Mesothelial cell of epicardium (in vitro differentiated cells): ENCODE results near the gene RBM10. TPM values are rescaled to one million over a fixed set of nuclear protein-coding genes. Genes with fewer than 3 reads are reported as not detected.
A peak's percentile ranks its signal among the peaks of the same experiment; 100 is the strongest.

Experiments
- DNase-seq, 2 experiments: peaks; one replicate each; pipeline ENCODE4 v3.0.0; 2021; ENCODE audit warnings: low spot score in 2 of 2; ENCODE audit not compliant: unreplicated experiment in 2 of 2
- H3K27ac Mint-ChIP-seq: 2 replicates; pipeline ENCODE4 v1.8.0; 2021; ENCODE audit warnings: mixed read lengths
- H3K27me3 Mint-ChIP-seq: 2 replicates; pipeline ENCODE4 v1.8.0; 2021; ENCODE audit warnings: low read depth, mixed read lengths
- H3K36me3 Mint-ChIP-seq: 2 replicates; pipeline ENCODE4 v1.8.0; 2021; ENCODE audit warnings: mixed read lengths
- H3K4me1 Mint-ChIP-seq: 2 replicates; pipeline ENCODE4 v1.8.0; 2021; ENCODE audit warnings: mixed read lengths
- H3K4me3 Mint-ChIP-seq: 2 replicates; pipeline ENCODE4 v1.8.0; 2021; ENCODE audit warnings: mild to moderate bottlenecking, moderate library complexity, mixed read lengths
- H3K9me3 Mint-ChIP-seq: 2 replicates; pipeline ENCODE4 v1.8.0; 2021; ENCODE audit warnings: mixed read lengths
- CTCF ChIP-seq: fragments of 200-600 bp; sonication (generic); IDR thresholded peaks from one replicate; pipeline ENCODE4 v1.5.0; 2021; ENCODE audit warnings: antibody characterized with exemption; ENCODE audit not compliant: unreplicated experiment
- total RNA-seq: library from RNA; stranded (reverse); gene quantifications from 3 replicates; pipeline ENCODE4 v1.2.1, GENCODE V29; 2021

Gene RBM10
- total RNA-seq, 1 donor from 2014 or later = 58.7 TPM

- H3K4me1 Mint-ChIP-seq = peaks cover 53% of the 10 kb centered on the region
- no peaks in the 10 kb centered on the region for H3K9me3 Mint-ChIP-seq
- DNase-seq = no peak
- peak overlapping the region; percentile 100 for H3K27ac Mint-ChIP-seq
- no peaks in the 10 kb centered on the region for H3K27me3 Mint-ChIP-seq
- peaks cover 48% of the 10 kb centered on the region for H3K36me3 Mint-ChIP-seq
- H3K4me3 Mint-ChIP-seq = peak overlapping the region; percentile 20
- TF ChIP-seq CTCF = no peak
Measured at GRCh38 chrX:47198026-47198686, 53.1 kb downstream of the RBM10 start.

GRCh38 chrX:47198687-47199080 is 53.7 kb downstream of the RBM10 start:
- peak overlapping the region; percentile 56 for H3K27ac Mint-ChIP-seq
- TF ChIP-seq CTCF = no peak
- H3K4me3 Mint-ChIP-seq = peak overlapping the region; percentile 20
- peaks cover 51% of the 10 kb centered on the region for H3K36me3 Mint-ChIP-seq
- H3K27me3 Mint-ChIP-seq = no peaks in the 10 kb centered on the region
- no peak for DNase-seq
- H3K9me3 Mint-ChIP-seq = no peaks in the 10 kb centered on the region
- peaks cover 49% of the 10 kb centered on the region for H3K4me1 Mint-ChIP-seq

- Mint-ChIP-seq H3K36me3 (peaks cover 54% of the 10 kb centered on the region), H3K27me3 (no peaks in the 10 kb centered on the region), H3K27ac (no peak overlapping the region), H3K4me1 (peaks cover 46% of the 10 kb centered on the region), H3K4me3 (no peak overlapping the region), H3K9me3 (no peaks in the 10 kb centered on the region)
- TF ChIP-seq CTCF = no peak
- no peak for DNase-seq
Measured at GRCh38 chrX:47199286-47199685, 54.3 kb downstream of the RBM10 start.

GRCh38 chrX:47200385-47201150 is 55.5 kb downstream of the RBM10 start:
- no peak overlapping the region for H3K4me3 Mint-ChIP-seq
- TF ChIP-seq CTCF = no peak
- H3K4me1 Mint-ChIP-seq = peaks cover 33% of the 10 kb centered on the region
- no peak overlapping the region for H3K27ac Mint-ChIP-seq
- DNase-seq = no peak
- no peaks in the 10 kb centered on the region for H3K9me3 Mint-ChIP-seq
- no peaks in the 10 kb centered on the region for H3K27me3 Mint-ChIP-seq
- H3K36me3 Mint-ChIP-seq = peaks cover 61% of the 10 kb centered on the region

GRCh38 chrX:47201345-47201944 is 56.4 kb downstream of the RBM10 start:
- no peak for DNase-seq
- Mint-ChIP-seq H3K27me3 (no peaks in the 10 kb centered on the region), H3K4me3 (no peak overlapping the region), H3K27ac (no peak overlapping the region), H3K4me1 (peaks cover 25% of the 10 kb centered on the region), H3K36me3 (peaks cover 68% of the 10 kb centered on the region), H3K9me3 (no peaks in the 10 kb centered on the region)
- no peak for TF ChIP-seq CTCF
